Mesothelial cell of epicardium (in vitro differentiated cells): Measurements from ENCODE around the gene PKIB. TPM values are rescaled to one million over a fixed set of nuclear protein-coding genes. Genes with fewer than 3 reads are reported as not detected.
A peak's percentile ranks its signal among the peaks of the same experiment; 100 is the strongest.

Experiments used
- DNase-seq, 2 experiments: peaks; one replicate each; pipeline ENCODE4 v3.0.0; 2021; ENCODE audit warnings: low spot score in 2 of 2; ENCODE audit not compliant: unreplicated experiment in 2 of 2
- H3K27ac Mint-ChIP-seq: 2 replicates; pipeline ENCODE4 v1.8.0; 2021; ENCODE audit warnings: mixed read lengths
- H3K27me3 Mint-ChIP-seq: 2 replicates; pipeline ENCODE4 v1.8.0; 2021; ENCODE audit warnings: low read depth, mixed read lengths
- H3K36me3 Mint-ChIP-seq: 2 replicates; pipeline ENCODE4 v1.8.0; 2021; ENCODE audit warnings: mixed read lengths
- H3K4me1 Mint-ChIP-seq: 2 replicates; pipeline ENCODE4 v1.8.0; 2021; ENCODE audit warnings: mixed read lengths
- H3K4me3 Mint-ChIP-seq: 2 replicates; pipeline ENCODE4 v1.8.0; 2021; ENCODE audit warnings: mild to moderate bottlenecking, moderate library complexity, mixed read lengths
- H3K9me3 Mint-ChIP-seq: 2 replicates; pipeline ENCODE4 v1.8.0; 2021; ENCODE audit warnings: mixed read lengths
- total RNA-seq: library from RNA; stranded (reverse); gene quantifications from 3 replicates; pipeline ENCODE4 v1.2.1, GENCODE V29; 2021
- TF ChIP-seq, protein P1 (sequence below): fragments of 200-600 bp; sonication (generic); IDR thresholded peaks from one replicate; pipeline ENCODE4 v1.5.0; 2021; ENCODE audit warnings: antibody characterized with exemption; ENCODE audit not compliant: unreplicated experiment

PKIB gene
- total RNA-seq, 1 donor from 2014 or later: 48.9 TPM

- peaks cover 10% of the 10 kb centered on the region for H3K9me3 Mint-ChIP-seq
- H3K27ac Mint-ChIP-seq: peak overlapping the region; percentile 80
- H3K4me3 Mint-ChIP-seq: no peak overlapping the region
- H3K27me3 Mint-ChIP-seq: no peaks in the 10 kb centered on the region
- no peak for DNase-seq
- H3K4me1 Mint-ChIP-seq: peaks cover 34% of the 10 kb centered on the region
- no peaks in the 10 kb centered on the region for H3K36me3 Mint-ChIP-seq
- TF ChIP-seq, protein P1, sequence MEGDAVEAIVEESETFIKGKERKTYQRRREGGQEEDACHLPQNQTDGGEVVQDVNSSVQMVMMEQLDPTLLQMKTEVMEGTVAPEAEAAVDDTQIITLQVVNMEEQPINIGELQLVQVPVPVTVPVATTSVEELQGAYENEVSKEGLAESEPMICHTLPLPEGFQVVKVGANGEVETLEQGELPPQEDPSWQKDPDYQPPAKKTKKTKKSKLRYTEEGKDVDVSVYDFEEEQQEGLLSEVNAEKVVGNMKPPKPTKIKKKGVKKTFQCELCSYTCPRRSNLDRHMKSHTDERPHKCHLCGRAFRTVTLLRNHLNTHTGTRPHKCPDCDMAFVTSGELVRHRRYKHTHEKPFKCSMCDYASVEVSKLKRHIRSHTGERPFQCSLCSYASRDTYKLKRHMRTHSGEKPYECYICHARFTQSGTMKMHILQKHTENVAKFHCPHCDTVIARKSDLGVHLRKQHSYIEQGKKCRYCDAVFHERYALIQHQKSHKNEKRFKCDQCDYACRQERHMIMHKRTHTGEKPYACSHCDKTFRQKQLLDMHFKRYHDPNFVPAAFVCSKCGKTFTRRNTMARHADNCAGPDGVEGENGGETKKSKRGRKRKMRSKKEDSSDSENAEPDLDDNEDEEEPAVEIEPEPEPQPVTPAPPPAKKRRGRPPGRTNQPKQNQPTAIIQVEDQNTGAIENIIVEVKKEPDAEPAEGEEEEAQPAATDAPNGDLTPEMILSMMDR: no peak
Measured at GRCh38 chr6:122772724-122773415, 162.7 kb downstream of the PKIB start.

Other genes with a start within 250 kb of the PKIB start
- 27.8 to 30.7 TPM (median 28.3 TPM) in 3 replicates for gene HSF2, start 210.8 kb upstream of the PKIB start, total RNA-seq
- 99.2 to 100 TPM (median 99.5 TPM) in 3 replicates for gene SERINC1, start 138.6 kb upstream of the PKIB start, total RNA-seq
- gene FABP7, start 169.3 kb downstream of the PKIB start, total RNA-seq: 2.9 to 4.0 TPM (median 3.9 TPM) in 3 replicates
- 55.2 to 58.9 TPM (median 57.3 TPM) in 3 replicates for gene SMPDL3A, start 178.9 kb downstream of the PKIB start, total RNA-seq